ENCODE measurements around the gene ENTR1.

The ENTR1 gene

GRCh38 chr9:136374183-136374575 is 36.2 kb downstream of the ENTR1 start:
- no peak for DNase-seq

- DNase-seq = no peak
Measured at GRCh38 chr9:136373300-136374182, 36.9 kb downstream of the ENTR1 start, which contains the start of gene CARD9. CARD9 (minus strand) TSS chr9:136373669; CDS start chr9:136372078, 1,591 bp downstream.

GRCh38 chr9:136372561-136373299 is 37.7 kb downstream of the ENTR1 start:
- DNase-seq = peak; percentile 51

- DNase-seq = no peak
Measured at GRCh38 chr9:136372006-136372405, 38.4 kb downstream of the ENTR1 start.

- DNase-seq = no peak
Measured at GRCh38 chr9:136371533-136371880, 38.9 kb downstream of the ENTR1 start.

GRCh38 chr9:136370687-136371532 is 39.5 kb downstream of the ENTR1 start:
- DNase-seq = no peak

GRCh38 chr9:136370037-136370436 is 40.4 kb downstream of the ENTR1 start:
- DNase-seq = no peak

GRCh38 chr9:136368190-136368589 is 42.2 kb downstream of the ENTR1 start:
- DNase-seq = no peak

- no peak for DNase-seq
Measured at GRCh38 chr9:136367296-136368145, 42.9 kb downstream of the ENTR1 start.

- no peak for DNase-seq
Measured at GRCh38 chr9:136366826-136367225, 43.6 kb downstream of the ENTR1 start.

GRCh38 chr9:136365775-136366222 is 44.6 kb downstream of the ENTR1 start:
- DNase-seq = no peak

- no peak for DNase-seq
Measured at GRCh38 chr9:136364942-136365774, 45.3 kb downstream of the ENTR1 start.

GRCh38 chr9:136363949-136364748 is 46.3 kb downstream of the ENTR1 start:
- DNase-seq = no peak

GRCh38 chr9:136363106-136363948 is 47.1 kb downstream of the ENTR1 start, which contains the start of gene DNLZ:
DNLZ (minus strand) TSS chr9:136363744; CDS start chr9:136363714, 30 bp downstream.
- DNase-seq = peak; percentile 95

- DNase-seq = no peak
Measured at GRCh38 chr9:136362450-136362784, 48.0 kb downstream of the ENTR1 start.

GRCh38 chr9:136361754-136362449 is 48.5 kb downstream of the ENTR1 start:
- no peak for DNase-seq

GRCh38 chr9:136361047-136361753 is 49.2 kb downstream of the ENTR1 start:
- no peak for DNase-seq

Measured in fibroblast of skin of right quadriceps (primary cell).